Ovary (tissue), 9 donors: ENCODE measurements around the gene GNAI2. TPM values are rescaled to one million over a fixed set of nuclear protein-coding genes. Genes with fewer than 3 reads are reported as not detected.
"Not testable (repeated sequence)": the region's sequence is repeated elsewhere in the genome, so short reads cannot be mapped to it uniquely, and the experiment has no call there.

Experiments
- DNase-seq, 5 donors: peaks; one replicate each; pipeline ENCODE4 v3.0.0-alpha.2; 2019 to 2020
- H3K27ac ChIP-seq, 2 donors: fragments of 200-600 bp; one replicate each; pipeline versions ENCODE4 v1.5.1 to v1.8.0; 2019 to 2022
- H3K27me3 ChIP-seq: fragments of 200-600 bp; one replicate; pipeline ENCODE4 v1.8.0; 2022
- H3K36me3 ChIP-seq: fragments of 200-600 bp; sonication (generic); one replicate; pipeline ENCODE4 v1.5.1; 2019
- H3K4me1 ChIP-seq: one replicate; pipeline ENCODE4 v1.8.1; 2013; ENCODE audit warnings: mild to moderate bottlenecking, moderate library complexity; ENCODE audit not compliant: insufficient read depth
- H3K4me3 ChIP-seq: fragments of 200-600 bp; sonication (generic); one replicate; pipeline ENCODE4 v1.5.1; 2017
- H3K9me3 ChIP-seq, 2 donors: fragments of 200-600 bp in 1 of 2; sonication (generic) in 1 of 2; one replicate each; pipeline versions ENCODE4 v1.5.1 to v1.8.1; 2013 to 2019; ENCODE audit warnings: mild to moderate bottlenecking in 1 of 2, moderate library complexity in 1 of 2
- EP300 ChIP-seq: sonication (generic); formaldehyde crosslinking; IDR thresholded peaks from one replicate; pipeline ENCODE4 v1.6.1; 2017; ENCODE audit warnings: antibody characterized with exemption
- POLR2A ChIP-seq: fragments of 450-650 bp; IDR thresholded peaks from one replicate; pipeline ENCODE4 v1.6.1; 2017; ENCODE audit warnings: antibody characterized with exemption, mild to moderate bottlenecking, moderate library complexity
- WGBS, 3 donors: extraction: QIAGEN DNeasy Blood & Tissue Kit in 1 of 3; methylation state at CpG; one replicate each; pipeline versions ENCODE4 v1.1.5 to v1.1.7; 2013 to 2017; 5-methylcytosine and 5-hydroxymethylcytosine counted together
- intact Hi-C, 4 donors: fragments of 100-400 bp; cut with DNase I; formaldehyde crosslinking; loops; one replicate each; pipeline versions ENCODE4 v1.11.0 to v1.15.1; 2022 to 2023
- polyA plus RNA-seq, 2 donors: library from polyadenylated mRNA; stranded (reverse); fragments of 200-250 nt in 1 of 2; fragments of 350-450 nt in 1 of 2; fragmentation: Illumina TruSeq in 1 of 2; extraction: RNeasy Lipid Tissue Mini Kit (QIAGEN cat#74804) in 1 of 2; gene quantifications; one replicate each; pipeline ENCODE4 v1.2.3, GENCODE V29; 2013 to 2014
- total RNA-seq, 7 donors: library from RNA; depleted of rRNA in 2 of 7; stranded (reverse); fragments of >200 nt in 2 of 7; fragmentation: NEBNext Ultra II Directional in 3 of 7; extraction: Animal tissue kit (Norgen Biotek cat#: 25700) in 3 of 7; gene quantifications; one replicate each; pipeline versions ENCODE4 v1.1.0 to v1.2.4, GENCODE V29; 2016 to 2023
- TF ChIP-seq, protein P1 (sequence below), 3 donors: fragments of 450-650 bp in 2 of 3; fragments of 200-600 bp in 1 of 3; IDR thresholded peaks; one replicate each; pipeline versions ENCODE4 v1.5.1 to v1.8.0; 2016 to 2022; ENCODE audit warnings: antibody characterized with exemption in 3 of 3, mild to moderate bottlenecking in 1 of 3
- donor health status: DM: no; HTN: no; CAD: no; lungs with moderate emphysema.
- donor health status: DM: no; HTN: no; CAD: no.
- donor health status: Bipolar disorder and iron deficiency.
- donor health status: DM: yes; HTN: yes; CAD: no.
- donor health status: DM: no; HTN: no; CAD: no.
- donor health status: DM: yes; HTN: yes; CAD: no.

The GNAI2 gene
- total and polyA plus RNA-seq, 9 donors: 72.3 to 309 (median 212) TPM

- H3K9me3 ChIP-seq: no peaks in the 10 kb centered on the region
- no peak overlapping the region for H3K4me3 ChIP-seq
- H3K27ac ChIP-seq: peak overlapping the region in 1 of 2 donors; percentile 28
- H3K27me3 ChIP-seq: no peaks in the 10 kb centered on the region
- H3K4me1 ChIP-seq: peaks cover 19% of the 10 kb centered on the region
- no peak for TF ChIP-seq EP300
- TF ChIP-seq POLR2A: no peak
- TF ChIP-seq, protein P1, sequence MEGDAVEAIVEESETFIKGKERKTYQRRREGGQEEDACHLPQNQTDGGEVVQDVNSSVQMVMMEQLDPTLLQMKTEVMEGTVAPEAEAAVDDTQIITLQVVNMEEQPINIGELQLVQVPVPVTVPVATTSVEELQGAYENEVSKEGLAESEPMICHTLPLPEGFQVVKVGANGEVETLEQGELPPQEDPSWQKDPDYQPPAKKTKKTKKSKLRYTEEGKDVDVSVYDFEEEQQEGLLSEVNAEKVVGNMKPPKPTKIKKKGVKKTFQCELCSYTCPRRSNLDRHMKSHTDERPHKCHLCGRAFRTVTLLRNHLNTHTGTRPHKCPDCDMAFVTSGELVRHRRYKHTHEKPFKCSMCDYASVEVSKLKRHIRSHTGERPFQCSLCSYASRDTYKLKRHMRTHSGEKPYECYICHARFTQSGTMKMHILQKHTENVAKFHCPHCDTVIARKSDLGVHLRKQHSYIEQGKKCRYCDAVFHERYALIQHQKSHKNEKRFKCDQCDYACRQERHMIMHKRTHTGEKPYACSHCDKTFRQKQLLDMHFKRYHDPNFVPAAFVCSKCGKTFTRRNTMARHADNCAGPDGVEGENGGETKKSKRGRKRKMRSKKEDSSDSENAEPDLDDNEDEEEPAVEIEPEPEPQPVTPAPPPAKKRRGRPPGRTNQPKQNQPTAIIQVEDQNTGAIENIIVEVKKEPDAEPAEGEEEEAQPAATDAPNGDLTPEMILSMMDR (IDR thresholded peaks at IDR 0.05): no peak
- H3K36me3 ChIP-seq: no peaks in the 10 kb centered on the region
- intact Hi-C loops: no loop called here
- DNase-seq: no peak
- WGBS, 3 donors: 85 to 95% (median 85%) methylated on average over 4 of the region's 4 CpGs
Observed at GRCh38 chr3:50243543-50243895, 7.5 kb downstream of the GNAI2 start.

DNA sequence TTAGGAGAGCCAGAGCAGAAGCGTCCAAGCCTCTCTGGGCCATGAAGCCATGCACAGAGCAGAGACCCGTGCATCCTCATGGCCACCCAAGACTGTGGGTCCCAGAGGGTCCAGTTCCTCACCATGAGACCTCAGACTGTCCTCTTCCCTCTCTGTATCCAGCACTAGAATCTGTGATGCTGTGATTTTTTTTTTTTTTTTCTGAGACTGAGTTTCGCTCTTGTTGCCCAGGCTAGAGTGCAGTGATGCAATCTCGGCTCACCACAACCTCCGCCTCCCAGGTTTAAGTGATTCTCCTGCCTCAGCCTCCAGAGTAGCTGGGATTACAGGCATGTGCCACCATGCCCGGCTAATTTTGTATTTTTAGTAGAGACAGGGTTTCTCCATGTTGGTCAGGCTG, 8.8 kb downstream of the GNAI2 start:
- intact Hi-C loops, H3K36me3 ChIP-seq, DNase-seq, H3K27ac ChIP-seq, H3K4me3 ChIP-seq, H3K9me3 ChIP-seq, H3K27me3 ChIP-seq: not testable (repeated sequence)
- H3K4me1 ChIP-seq: peaks cover 22% of the 10 kb centered on the region
- WGBS, 3 donors: 77 to 78% (median 78%) methylated on average over 6 of the region's 6 CpGs

DNA sequence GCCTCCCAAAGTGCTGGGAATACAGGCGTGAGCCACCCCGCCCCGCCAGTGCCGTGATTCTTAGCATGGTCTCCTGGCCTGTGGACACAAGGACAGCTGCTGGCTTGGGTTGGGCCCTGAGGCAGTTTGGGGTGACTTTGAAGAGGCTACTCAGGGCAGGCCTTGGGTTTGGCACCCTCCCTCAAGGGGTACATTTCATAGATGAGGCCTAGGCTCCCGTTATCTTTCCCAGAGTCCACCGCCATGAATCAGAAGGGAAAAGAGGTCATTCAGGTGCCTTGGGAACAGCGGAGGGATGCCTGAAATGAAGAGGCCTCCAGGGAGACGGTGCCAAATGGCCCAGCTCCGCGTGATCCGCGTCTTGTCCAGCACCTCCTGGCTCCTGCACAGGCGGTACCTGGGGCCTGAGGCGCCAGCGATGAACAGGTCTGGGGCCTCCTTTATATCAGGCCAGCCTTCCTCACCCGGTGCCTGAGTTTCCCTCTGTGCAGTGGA, 9.3 kb downstream of the GNAI2 start:
- Histone ChIP-seq H3K27me3 (no peaks in the 10 kb centered on the region), H3K4me3 (peak overlapping the region; percentile 41), H3K27ac (peak overlapping the region; percentile 64 to 82), H3K4me1 (peaks cover 27% of the 10 kb centered on the region), H3K9me3 (no peaks in the 10 kb centered on the region), H3K36me3 (no peaks in the 10 kb centered on the region)
- TF ChIP-seq EP300: no peak
- TF ChIP-seq, protein P1 (IDR thresholded peaks at IDR 0.05): no peak
- TF ChIP-seq POLR2A: no peak
- 53 to 54% (median 53%) methylated on average over 14 to 16 of the region's 16 CpGs for WGBS, 3 donors
- intact Hi-C loops: no loop called here
- no peak for DNase-seq

DNA sequence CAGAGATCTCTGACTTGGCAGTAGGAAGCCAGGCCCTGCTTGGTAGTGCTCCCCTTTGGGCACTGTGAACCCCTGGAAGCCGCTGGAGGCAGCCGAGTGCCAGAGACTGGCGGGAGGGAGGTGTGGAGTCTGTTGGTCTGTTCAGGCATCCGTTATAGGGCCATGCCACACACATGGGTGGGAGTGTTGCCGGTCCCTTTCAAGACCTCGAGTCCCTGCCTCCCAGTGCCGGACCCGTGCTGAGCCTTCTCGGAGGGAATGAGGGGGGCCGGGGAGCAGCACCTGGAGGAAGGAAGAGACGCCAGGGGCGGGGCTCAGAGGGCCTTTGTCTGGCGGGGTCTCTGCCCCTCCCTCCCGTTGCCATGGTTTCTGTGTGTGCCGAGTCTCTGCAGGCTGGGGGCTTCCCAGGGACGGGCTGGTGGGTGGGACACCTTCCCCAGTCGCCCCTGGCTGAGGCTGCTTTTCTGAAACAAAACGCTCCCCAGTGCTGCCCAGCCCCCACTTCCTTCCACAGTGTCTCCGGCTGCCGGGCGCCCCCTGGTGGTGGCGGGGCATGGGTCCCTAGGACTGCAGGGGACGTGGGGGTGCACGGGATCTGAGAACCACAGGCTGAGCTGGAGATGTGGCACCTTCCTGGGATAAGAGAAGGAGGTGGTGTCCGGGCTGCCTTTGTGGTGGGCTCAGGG, 10.0 kb downstream of the GNAI2 start:
- TF ChIP-seq EP300: no peak
- TF ChIP-seq POLR2A: no peak
- TF ChIP-seq, protein P1 (IDR thresholded peaks at IDR 0.05): peak; percentile 96 to 98 (median 97)
- Histone ChIP-seq H3K4me1 (peaks cover 31% of the 10 kb centered on the region), H3K9me3 (no peaks in the 10 kb centered on the region), H3K27ac (peak overlapping the region; percentile 64 to 82), H3K36me3 (no peaks in the 10 kb centered on the region), H3K4me3 (peak overlapping the region; percentile 41), H3K27me3 (no peaks in the 10 kb centered on the region)
- 0 to 3% (median 2%) methylated on average over 21 to 25 of the region's 25 CpGs for WGBS, 3 donors
- peak; percentile 89 to 94 (median 93) for DNase-seq
- intact Hi-C loops: loop anchor here in 1 of 4 donors (1.0 kb wide), 1 partner anchor 19 kb away; no protein-coding TSS in a partner anchor

DNA sequence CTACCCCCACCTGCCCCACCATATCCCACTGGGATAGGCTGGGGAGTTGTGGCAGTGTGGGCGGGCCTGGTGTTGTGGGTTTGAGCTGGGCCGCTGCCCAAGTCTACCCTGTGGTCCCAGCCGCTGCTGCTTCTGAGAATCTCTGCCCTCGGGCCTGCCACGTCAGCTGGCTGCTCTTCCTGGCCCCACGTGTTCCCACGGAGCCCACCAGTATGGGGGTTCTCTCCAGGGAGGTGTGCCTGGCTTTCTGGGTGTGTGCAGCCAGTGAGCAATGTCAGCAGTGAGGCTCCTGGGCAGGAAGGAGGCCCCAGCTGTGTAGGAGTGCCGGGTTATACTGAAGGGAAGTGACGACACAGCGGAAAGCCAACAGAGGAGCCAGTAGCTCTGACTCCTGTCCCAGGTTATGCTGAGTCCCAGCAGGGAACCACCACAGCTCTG, 10.5 kb downstream of the GNAI2 start:
- peaks cover 31% of the 10 kb centered on the region for H3K4me1 ChIP-seq
- no peaks in the 10 kb centered on the region for H3K36me3 ChIP-seq
- peak in 1 of 5 donors; percentile 58 for DNase-seq
- H3K4me3 ChIP-seq: peak overlapping the region; percentile 41
- TF ChIP-seq, protein P1 (IDR thresholded peaks at IDR 0.05): no peak
- no peak for TF ChIP-seq EP300
- H3K27me3 ChIP-seq: no peaks in the 10 kb centered on the region
- WGBS, 3 donors: 24 to 30% (median 26%) methylated on average over 9 to 10 of the region's 10 CpGs
- no peaks in the 10 kb centered on the region for H3K9me3 ChIP-seq
- H3K27ac ChIP-seq: peak overlapping the region in 1 of 2 donors; percentile 64
- intact Hi-C loops: loop anchor here in 1 of 4 donors (1.0 kb wide), 1 partner anchor 19 kb away; no protein-coding TSS in a partner anchor
